ENCODE results near the gene SCGN.

GRCh38 chr6:25629198-25629576 lies 22.8 kb upstream of the SCGN start:
- TF ChIP-seq, protein P1, sequence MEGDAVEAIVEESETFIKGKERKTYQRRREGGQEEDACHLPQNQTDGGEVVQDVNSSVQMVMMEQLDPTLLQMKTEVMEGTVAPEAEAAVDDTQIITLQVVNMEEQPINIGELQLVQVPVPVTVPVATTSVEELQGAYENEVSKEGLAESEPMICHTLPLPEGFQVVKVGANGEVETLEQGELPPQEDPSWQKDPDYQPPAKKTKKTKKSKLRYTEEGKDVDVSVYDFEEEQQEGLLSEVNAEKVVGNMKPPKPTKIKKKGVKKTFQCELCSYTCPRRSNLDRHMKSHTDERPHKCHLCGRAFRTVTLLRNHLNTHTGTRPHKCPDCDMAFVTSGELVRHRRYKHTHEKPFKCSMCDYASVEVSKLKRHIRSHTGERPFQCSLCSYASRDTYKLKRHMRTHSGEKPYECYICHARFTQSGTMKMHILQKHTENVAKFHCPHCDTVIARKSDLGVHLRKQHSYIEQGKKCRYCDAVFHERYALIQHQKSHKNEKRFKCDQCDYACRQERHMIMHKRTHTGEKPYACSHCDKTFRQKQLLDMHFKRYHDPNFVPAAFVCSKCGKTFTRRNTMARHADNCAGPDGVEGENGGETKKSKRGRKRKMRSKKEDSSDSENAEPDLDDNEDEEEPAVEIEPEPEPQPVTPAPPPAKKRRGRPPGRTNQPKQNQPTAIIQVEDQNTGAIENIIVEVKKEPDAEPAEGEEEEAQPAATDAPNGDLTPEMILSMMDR (IDR thresholded peaks at IDR 0.05; ENCODE audit: low read depth, low read length), result no peak
- TF ChIP-seq EZH2phosphoT487 (IDR thresholded peaks at IDR 0.05; ENCODE audit: low read depth), result no peak

All from OCI-LY3 (cell line).